ENCODE results near the gene NKG7. TPM values are rescaled to one million over a fixed set of nuclear protein-coding genes. Genes with fewer than 3 reads are reported as not detected.
"Not testable (repeated sequence)": the region's sequence is repeated elsewhere in the genome, so short reads cannot be mapped to it uniquely, and the experiment has no call there.

Gene NKG7, protein sequence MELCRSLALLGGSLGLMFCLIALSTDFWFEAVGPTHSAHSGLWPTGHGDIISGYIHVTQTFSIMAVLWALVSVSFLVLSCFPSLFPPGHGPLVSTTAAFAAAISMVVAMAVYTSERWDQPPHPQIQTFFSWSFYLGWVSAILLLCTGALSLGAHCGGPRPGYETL
- total RNA-seq, result 1 to 10 TPM in 1 of 4 donors, not detected in 3; 1.3 TPM

DNA sequence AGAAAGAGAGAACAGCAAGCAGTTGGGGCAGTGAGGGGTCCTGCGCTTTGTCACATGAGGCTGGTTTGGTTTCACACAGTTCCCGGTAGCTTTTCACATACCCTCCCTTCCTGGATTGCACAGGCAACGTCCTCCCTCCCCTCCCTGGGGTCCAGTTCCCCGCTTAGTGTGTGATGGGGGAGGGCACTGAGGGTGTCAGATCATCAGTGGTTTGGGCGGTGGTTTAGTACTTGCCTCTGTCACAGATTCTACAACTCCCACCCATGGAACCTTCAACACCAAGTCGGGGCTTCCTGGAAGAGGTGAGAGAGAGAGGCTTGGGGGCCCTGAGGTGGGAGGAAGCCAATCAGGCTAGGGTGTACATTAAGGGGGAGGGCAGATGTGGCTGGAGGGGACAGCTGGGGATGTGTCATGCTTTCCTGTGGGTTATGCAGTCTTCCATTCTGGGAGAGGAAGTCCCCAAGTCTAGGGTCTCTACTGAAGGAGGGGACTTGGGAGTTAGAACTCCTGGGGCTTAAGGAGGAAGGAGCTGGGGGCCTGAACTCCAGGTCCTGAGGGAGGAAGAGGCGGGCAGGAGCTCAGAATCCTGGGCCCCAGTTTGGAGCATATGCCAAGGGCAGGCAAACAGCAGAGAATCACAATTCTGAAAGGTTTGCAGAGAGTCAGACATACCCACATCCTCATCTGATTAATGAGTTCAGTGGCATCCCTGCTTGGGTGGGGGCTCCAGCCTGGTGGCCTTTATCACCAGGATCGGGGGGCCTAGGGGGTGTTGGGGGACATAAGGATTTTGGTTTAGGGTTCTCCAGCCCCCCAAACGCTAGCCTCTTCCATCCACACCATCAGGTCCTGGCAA is at the start of gene NKG7:
NKG7 (minus strand) TSS at position 6 of the 856 bp plus-strand sequence. CDS start 119 bp downstream, outside the sequence.
- no peak for DNase-seq (ENCODE audit: low spot score in 2 of 2)
- intact Hi-C loops (cut with DNase I; ENCODE audit: low total_unique reads), result no loop called here
- TF ChIP-seq POLR2A (IDR thresholded peaks at IDR 0.05), result no peak
- no peak for TF ChIP-seq CTCF (IDR thresholded peaks at IDR 0.05)
- 53 to 55% methylated on average over 9 of the region's 9 CpGs for WGBS, 2 donors
- no peak within 1 kb of the TSS for H3K4me3 ChIP-seq (ENCODE audit: low read depth, poor library complexity, severe bottlenecking)

DNA sequence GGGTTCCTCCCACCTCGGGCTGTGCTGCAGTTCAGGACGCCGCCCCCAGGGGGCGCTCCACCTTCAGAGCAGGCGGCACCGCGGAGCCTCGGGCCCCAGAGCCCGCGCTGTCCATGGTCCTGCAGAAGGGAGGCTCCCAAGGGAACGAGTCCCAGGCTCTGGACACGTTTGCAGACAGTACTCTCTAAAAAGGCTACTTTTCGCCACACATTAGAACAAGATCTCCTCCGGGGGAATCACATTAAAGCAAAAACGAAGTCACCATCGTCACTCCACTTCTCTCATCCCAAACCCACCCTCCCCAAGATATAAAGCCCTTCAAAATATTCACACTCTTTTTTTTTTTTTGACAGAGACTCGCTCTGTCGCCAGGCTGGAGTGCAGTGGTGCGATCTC is 49.6 kb upstream of the NKG7 start:
- intact Hi-C loops (cut with DNase I; ENCODE audit: low total_unique reads), result no loop called here
- DNase-seq (ENCODE audit: low spot score in 2 of 2), result peak; percentile 53 to 94
- TF ChIP-seq POLR2A (IDR thresholded peaks at IDR 0.05) (no peak), CTCF (IDR thresholded peaks at IDR 0.05) (peak in 1 of 3 donors; percentile 91)
- H3K4me3 ChIP-seq (ENCODE audit: low read depth, poor library complexity, severe bottlenecking), result no peak overlapping the region
- 11 to 12% methylated on average over 19 of the region's 19 CpGs for WGBS, 2 donors

GRCh38 chr19:51421229-51422052 is 49.0 kb upstream of the NKG7 start:
- H3K4me3 ChIP-seq (ENCODE audit: low read depth, poor library complexity, severe bottlenecking), result no peak overlapping the region
- intact Hi-C loops (cut with DNase I; ENCODE audit: low total_unique reads), result no loop called here
- TF ChIP-seq POLR2A (IDR thresholded peaks at IDR 0.05) (no peak), CTCF (IDR thresholded peaks at IDR 0.05) (no peak)
- 12 to 20% methylated on average over 28 of the region's 39 CpGs for WGBS, 2 donors
- no peak for DNase-seq (ENCODE audit: low spot score in 2 of 2)

DNA sequence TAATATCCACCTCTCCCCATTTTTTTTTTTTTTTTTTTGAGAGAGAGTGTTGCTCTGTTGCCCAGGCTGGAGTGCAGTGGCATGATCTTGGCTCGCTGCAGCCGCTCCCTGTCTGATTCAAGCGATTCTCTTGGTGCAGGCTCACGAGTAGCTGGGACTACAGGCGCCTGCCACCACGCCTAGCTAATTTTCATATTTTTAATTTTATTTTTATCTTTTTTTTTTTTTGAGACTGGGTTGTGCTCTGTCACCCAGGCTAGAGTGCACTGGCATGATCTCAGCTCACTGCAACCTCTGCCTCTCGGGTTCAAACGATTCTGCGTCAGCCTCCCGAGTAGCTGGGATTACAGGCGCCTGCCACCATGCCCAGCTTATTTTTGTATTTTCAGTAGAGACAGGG is 48.1 kb upstream of the NKG7 start:
- H3K4me3 ChIP-seq (ENCODE audit: low read depth, poor library complexity, severe bottlenecking); DNase-seq (ENCODE audit: low spot score in 2 of 2); intact Hi-C loops (cut with DNase I; ENCODE audit: low total_unique reads): not testable (repeated sequence)
- 77 to 86% methylated on average over 11 of the region's 11 CpGs for WGBS, 2 donors

- TF ChIP-seq CTCF (IDR thresholded peaks at IDR 0.05) (no peak), POLR2A (IDR thresholded peaks at IDR 0.05) (no peak)
- 85 to 97% methylated on average over 2 of the region's 2 CpGs for WGBS, 2 donors
- intact Hi-C loops (cut with DNase I; ENCODE audit: low total_unique reads), result loop anchor here (10.0 kb wide), 1 partner anchor 94 kb away; no protein-coding TSS in a partner anchor
- no peak for DNase-seq (ENCODE audit: low spot score in 2 of 2)
- no peak overlapping the region for H3K4me3 ChIP-seq (ENCODE audit: low read depth, poor library complexity, severe bottlenecking)
Measured at GRCh38 chr19:51418707-51419106, 46.3 kb upstream of the NKG7 start.

DNA sequence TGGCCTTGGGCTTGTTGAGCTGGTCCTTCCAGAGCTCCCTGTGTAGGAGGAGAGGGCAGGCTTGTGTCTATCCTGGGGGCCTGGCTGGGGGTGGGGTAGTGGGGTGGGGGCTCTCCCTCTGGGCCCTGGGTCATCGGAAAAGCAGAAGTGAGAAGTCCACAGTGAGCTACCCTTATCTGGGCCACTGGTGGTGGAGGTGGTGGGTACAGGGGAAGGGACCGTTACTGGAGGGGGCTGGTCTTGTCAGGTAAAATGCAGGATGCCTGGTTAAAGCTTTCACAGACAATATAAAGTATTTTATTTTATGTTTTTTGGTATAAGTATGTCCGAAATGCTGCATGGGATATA is 45.3 kb upstream of the NKG7 start:
- 70 to 80% methylated on average over 3 of the region's 3 CpGs for WGBS, 2 donors
- DNase-seq (ENCODE audit: low spot score in 2 of 2), result no peak
- intact Hi-C loops (cut with DNase I; ENCODE audit: low total_unique reads), result loop anchor here (10.0 kb wide), 1 partner anchor 93 kb away; no protein-coding TSS in a partner anchor
- H3K4me3 ChIP-seq (ENCODE audit: low read depth, poor library complexity, severe bottlenecking), result no peak overlapping the region
- TF ChIP-seq CTCF (IDR thresholded peaks at IDR 0.05) (no peak), POLR2A (IDR thresholded peaks at IDR 0.05) (no peak)

All from lower leg skin (tissue), 4 donors.